Heart left ventricle (tissue), 16 donors: ENCODE measurements around the gene AK4. TPM values are rescaled to one million over a fixed set of nuclear protein-coding genes. Genes with fewer than 3 reads are reported as not detected.

Experiments
- ATAC-seq, 4 donors: fragments of 200-7000 bp; cut with Tn5 transposase; one replicate each; pipeline ENCODE4 v1.9.1; 2020 to 2022; ENCODE audit warnings: moderate library complexity in 4 of 4, mild to moderate bottlenecking in 3 of 4, moderate number of reproducible peaks in 1 of 4
- DNase-seq, 5 donors: peaks; one replicate each; pipeline ENCODE4 v3.0.0-alpha.2; 2020
- H3K27ac ChIP-seq, 12 donors: fragments of 200-600 bp; sonication (generic) in 4 of 12; one replicate each; pipeline versions ENCODE4 v1.5.0 to v1.8.0; 2016 to 2022; ENCODE audit warnings: mild to moderate bottlenecking in 2 of 12
- H3K27me3 ChIP-seq, 9 donors: fragments of 200-600 bp; sonication (generic) in 2 of 9; one replicate each; pipeline versions ENCODE4 v1.5.1 to v1.8.0; 2016 to 2022; ENCODE audit warnings: mild to moderate bottlenecking in 3 of 9
- H3K36me3 ChIP-seq, 9 donors: fragments of 200-600 bp; sonication (generic) in 2 of 9; one replicate each; pipeline versions ENCODE4 v1.5.0 to v1.8.0; 2018 to 2022; ENCODE audit warnings: mild to moderate bottlenecking in 2 of 9
- H3K4me1 ChIP-seq, 12 donors: fragments of 200-600 bp; sonication (generic) in 4 of 12; one replicate each; pipeline versions ENCODE4 v1.5.0 to v1.8.0; 2016 to 2022; ENCODE audit warnings: mild to moderate bottlenecking in 3 of 12
- H3K4me3 ChIP-seq, 12 donors: fragments of 200-600 bp; sonication (generic) in 4 of 12; one replicate each; pipeline versions ENCODE4 v1.5.0 to v1.8.0; 2017 to 2022; ENCODE audit warnings: mild to moderate bottlenecking in 9 of 12, moderate library complexity in 4 of 12
- H3K9me3 ChIP-seq, 12 donors: fragments of 200-600 bp; sonication (generic) in 4 of 12; one replicate each; pipeline versions ENCODE4 v1.5.0 to v1.8.0; 2016 to 2022; ENCODE audit warnings: mild to moderate bottlenecking in 1 of 12
- CTCF ChIP-seq, 12 donors: fragments of 200-600 bp; sonication (generic) in 4 of 12; IDR thresholded peaks; one replicate each; pipeline versions ENCODE4 v1.5.0 to v1.8.0; 2018 to 2022; ENCODE audit warnings: antibody characterized with exemption in 12 of 12, mild to moderate bottlenecking in 5 of 12
- POLR2A ChIP-seq, 2 donors: fragments of 450-650 bp; IDR thresholded peaks; one replicate each; pipeline ENCODE4 v1.6.1; 2017; ENCODE audit warnings: antibody characterized with exemption in 2 of 2, mild to moderate bottlenecking in 2 of 2, moderate library complexity in 2 of 2
- WGBS, 4 donors: extraction: QIAGEN DNeasy Blood & Tissue Kit in 2 of 4; methylation state at CpG; one replicate each; pipeline versions ENCODE4 v1.1.5 to v1.1.7; 2013 to 2018; 5-methylcytosine and 5-hydroxymethylcytosine counted together
- intact Hi-C, 10 donors: fragments of 100-400 bp; cut with DNase I; formaldehyde crosslinking; loops; one replicate each; pipeline versions ENCODE4 v1.11.1 to v1.14.2; 2022
- polyA plus RNA-seq, 2 donors: library from polyadenylated mRNA; stranded (reverse); fragments of 200-250 nt; gene quantifications; one replicate each; pipeline ENCODE4 v1.2.3, GENCODE V29; 2013
- total RNA-seq, 9 donors: library from RNA; depleted of rRNA in 2 of 9; stranded (reverse); fragments of >200 nt in 2 of 9; fragmentation: NEBNext Ultra II Directional in 3 of 9; extraction: Animal tissue kit (Norgen Biotek cat#: 25700) in 3 of 9; gene quantifications; one replicate each; pipeline versions ENCODE4 v1.1.0 to v1.2.4, GENCODE V29; 2016 to 2023
- donor health status: ischemic (EF 13 %, LVEDD 7.1; RV severe dilation, severe dysfunction).
- donor health status: healthy with polysubstance abuse.
- donor health status: DM: no; HTN: yes; CAD: no.
- donor health status: DM: no; HTN: no; CAD: no.
- donor health status: ischemic (EF 25% LVEDD 6.9; RV normal size, moderate dysfunction).
- donor health status: ischemic (EF 25% LVEDD 5.7; RV mildly dilated, moderate dysfunction).
- donor health status: healthy.
- donor health status: DM: yes; HTN: yes; CAD: no.
- donor health status: ischemic (EF 35%, LVEDD 5.7; RV mildly dilated, moderate dysfunction).
- donor health status: nonischemic (EF 11% LVEDD 7.7; RV severe dilation, severe dysfunction).
- donor health status: DM: yes; HTN: yes; CAD: no.
- donor health status: PGD.
- donor health status: ischemic (EF 29% LVEDD 5.4; RV normal size, mild dysfunction).
- donor health status: nonischemic (EF 23%, LVEDD 6.1; RV moderate dilation, normal function).

The AK4 gene
- total and polyA plus RNA-seq, 11 donors = 16.0 to 181 (median 122) TPM

GRCh38 chr1:65269612-65270011 is 121.6 kb downstream of the AK4 start:
- no peak for DNase-seq
- Histone ChIP-seq H3K4me1 (peaks cover 0 to 19% (median 10%) of the 10 kb centered on the region in 12 donors), H3K27ac (no peak overlapping the region), H3K36me3 (no peaks in the 10 kb centered on the region), H3K9me3 (no peaks in the 10 kb centered on the region), H3K27me3 (peaks cover 0 to 20% (median 0%) of the 10 kb centered on the region in 9 donors), H3K4me3 (no peak overlapping the region)
- TF ChIP-seq POLR2A (IDR thresholded peaks at IDR 0.05) = no peak
- TF ChIP-seq CTCF (IDR thresholded peaks at IDR 0.05) = no peak
- no peak for ATAC-seq
- intact Hi-C loops = loop anchor here in 4 of 10 donors (5.0 to 10.0 kb wide), 3 partner anchors 38 to 155 kb away; partner anchors contain the start of genes DNAJC6 (in 2 of the 4), LEPR (in 1 of the 4) and LEPROT (in 1 of the 4)
- 85 to 88% (median 87%) methylated on average over 2 of the region's 2 CpGs for WGBS, 4 donors

- no peaks in the 10 kb centered on the region for H3K36me3 ChIP-seq
Observed at GRCh38 chr1:65276197-65276939, 128.4 kb downstream of the AK4 start.

GRCh38 chr1:65277605-65278347 is 129.8 kb downstream of the AK4 start:
- ATAC-seq (peak in 2 of 4 donors; percentile 45 to 62), DNase-seq (no peak)
- no peaks in the 10 kb centered on the region for H3K9me3 ChIP-seq
- no peaks in the 10 kb centered on the region for H3K36me3 ChIP-seq
- H3K27ac ChIP-seq = peak overlapping the region in 9 of 12 donors; percentile 12 to 80 (median 66)
- peaks cover 0 to 24% (median 12%) of the 10 kb centered on the region in 12 donors for H3K4me1 ChIP-seq
- H3K27me3 ChIP-seq = no peaks in the 10 kb centered on the region
- WGBS, 4 donors = 31 to 49% (median 35%) methylated on average over 10 of the region's 10 CpGs
- TF ChIP-seq CTCF (IDR thresholded peaks at IDR 0.05) (no peak), POLR2A (IDR thresholded peaks at IDR 0.05) (no peak)
- intact Hi-C loops = no loop called here
- H3K4me3 ChIP-seq = peak overlapping the region in 5 of 12 donors; percentile 1 to 31 (median 21)

More at GRCh38 chr1:65276197-65276939, 128.4 kb downstream of the AK4 start:
- no peak for TF ChIP-seq POLR2A (IDR thresholded peaks at IDR 0.05)
- no peak for TF ChIP-seq CTCF (IDR thresholded peaks at IDR 0.05)
- Histone ChIP-seq H3K4me3 (no peak overlapping the region), H3K27ac (no peak overlapping the region), H3K4me1 (peaks cover 0 to 24% (median 12%) of the 10 kb centered on the region in 12 donors), H3K9me3 (no peaks in the 10 kb centered on the region), H3K27me3 (no peaks in the 10 kb centered on the region)
- DNase-seq (no peak), ATAC-seq (no peak)
- WGBS, 4 donors = 41 to 56% (median 49%) methylated on average over 1 of the region's 1 CpG
- intact Hi-C loops = no loop called here
